Motor neuron (in vitro differentiated cells): ENCODE data around the gene ACADL. TPM values are rescaled to one million over a fixed set of nuclear protein-coding genes. Genes with fewer than 3 reads are reported as not detected.

ENCODE experiments used
- ATAC-seq, 8 experiments: fragments of 200-7000 bp; cut with Tn5 transposase; replicated peaks in 6 of 8; 2 replicates each; pipeline ENCODE4 v1.8.0; 2021; ENCODE audit warnings: mild to moderate bottlenecking in 8 of 8, moderate library complexity in 8 of 8
- H3K27ac ChIP-seq, 2 donors: fragments of 250-450 bp; sonication (Bioruptor Pico); 2 replicates each; pipeline ENCODE4 v1.9.0; 2021; ENCODE audit warnings: antibody characterized with exemption in 2 of 2, mild to moderate bottlenecking in 2 of 2, moderate library complexity in 1 of 2
- H3K4me1 ChIP-seq, 2 donors: fragments of 250-450 bp; sonication (Bioruptor Pico); replicated peaks in 1 of 2; 2 replicates each; pipeline ENCODE4 v1.6.1; 2021; ENCODE audit warnings: antibody characterized with exemption in 2 of 2, mild to moderate bottlenecking in 2 of 2, moderate library complexity in 1 of 2
- H3K4me3 ChIP-seq, 5 donors: fragments of 250-450 bp; sonication (Bioruptor Pico); 2 replicates each; pipeline ENCODE4 v1.9.0; 2021; ENCODE audit warnings: antibody characterized with exemption in 5 of 5, mild to moderate bottlenecking in 5 of 5, moderate library complexity in 4 of 5
- WGBS, 10 experiments: fragments of 450-650 bp; shearing (Covaris generic); methylation state at CpG; one replicate each; pipeline ENCODE4 v1.0.0; 2022; 5-methylcytosine and 5-hydroxymethylcytosine counted together
- in situ Hi-C, 9 experiments: fragments of 400-800 bp; cut with MboI; loops; one replicate each; pipeline ENCODE4 v1.15.0; 2021; ENCODE audit warnings: low sequenced_read_pairs in 9 of 9, low pct_unique_long_range_greater_than_20kb in 2 of 9; ENCODE audit not compliant: unreplicated experiment in 9 of 9
- total RNA-seq, 8 experiments: library from RNA; unstranded; fragments of 300-600 nt; gene quantifications; 2 replicates each; pipeline versions ENCODE4 v1.2.3 to v1.2.4, GENCODE V29; 2022

Gene ACADL
- 1 to 10 TPM in 1 of 8 experiments, under 1 TPM in 5, not detected in 2; 0.08 to 1.4 (median 0.41) TPM for total RNA-seq

GRCh38 chr2:210224941-210225672, at the start of gene ACADL:
Gene ACADL (minus strand): TSS chr2:210225447. CDS start chr2:210225263, 184 bp downstream.
- ATAC-seq: peak; percentile 94 to 98 (median 96)
- 0 to 3% (median 1%) methylated on average over 1 to 13 of the region's 69 CpGs; no CpG with 5 or more reads in 2 of the 10 experiments for WGBS, 10 experiments
- in situ Hi-C loops: loop anchor here in 3 of 9 experiments (25.0 kb wide), 4 partner anchors 187 to 1838 kb away; partner anchors contain the start of gene PTH2R (in 1 of the 3)
- Histone ChIP-seq H3K4me3 (peak within 1 kb of the TSS; percentile 46 to 74 (median 58)), H3K4me1 (no peaks in the 10 kb centered on the region), H3K27ac (no peak within 1 kb of the TSS)

- no peak overlapping the region for H3K4me3 ChIP-seq
- ATAC-seq: no peak
- no peak overlapping the region for H3K27ac ChIP-seq
- H3K4me1 ChIP-seq: no peaks in the 10 kb centered on the region
- in situ Hi-C loops: no loop called here
Measured at GRCh38 chr2:210271300-210271699, 46.1 kb upstream of the ACADL start.

DNA sequence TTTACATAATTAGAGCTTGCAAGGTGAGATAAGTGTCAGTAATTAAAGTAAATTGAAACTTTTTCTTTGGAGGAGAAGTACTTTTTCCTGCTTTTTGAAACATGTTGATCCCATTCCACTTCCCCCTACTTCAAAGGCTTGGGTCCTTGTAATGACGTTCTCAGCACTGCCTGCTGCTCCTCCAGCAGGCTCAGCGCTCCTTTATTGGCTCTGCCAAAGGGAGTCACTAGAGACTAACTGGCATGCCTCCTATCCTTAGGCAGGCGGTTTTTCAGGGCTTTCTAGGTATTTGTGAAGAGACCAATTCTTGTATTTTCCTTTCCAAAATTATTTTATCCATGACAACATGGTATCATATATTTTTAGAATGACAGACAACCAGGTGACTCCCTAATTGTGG, 43.9 kb upstream of the ACADL start:
- H3K4me1 ChIP-seq: no peaks in the 10 kb centered on the region
- no peak overlapping the region for H3K4me3 ChIP-seq
- in situ Hi-C loops: no loop called here
- ATAC-seq: no peak
- WGBS, 10 experiments: 0 to 100% (median 44%) methylated on average over 1 to 3 of the region's 3 CpGs; no CpG with 5 or more reads in 3 of the 10 experiments
- H3K27ac ChIP-seq: no peak overlapping the region

DNA sequence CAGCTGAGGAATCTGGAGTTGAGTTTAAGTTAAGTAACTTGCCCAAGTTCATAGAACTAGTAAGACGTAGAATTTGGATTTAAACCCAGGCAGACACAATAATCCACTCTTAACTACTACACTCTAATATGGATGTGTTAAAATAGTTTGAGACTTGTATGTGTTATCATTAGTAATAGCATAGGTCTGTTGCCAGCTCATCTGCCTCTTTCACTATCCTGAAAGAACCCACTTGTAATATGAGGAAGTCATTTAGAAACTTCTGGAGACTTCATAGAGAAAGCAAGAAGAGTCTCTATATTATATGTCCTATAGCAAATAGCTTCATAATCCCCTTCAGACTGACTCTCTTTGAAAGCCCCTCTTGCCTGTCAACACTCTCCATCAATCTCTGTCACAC, 43.0 kb upstream of the ACADL start:
- in situ Hi-C loops: no loop called here
- no peaks in the 10 kb centered on the region for H3K4me1 ChIP-seq
- ATAC-seq: no peak
- H3K4me3 ChIP-seq: no peak overlapping the region
- 13 to 100% (median 54%) methylated on average over 1 of the region's 1 CpG; no CpG with 5 or more reads in 4 of the 10 experiments for WGBS, 10 experiments
- no peak overlapping the region for H3K27ac ChIP-seq

- 0 to 100% (median 47%) methylated on average over 1 of the region's 1 CpG; no CpG with 5 or more reads in 2 of the 10 experiments for WGBS, 10 experiments
- in situ Hi-C loops: no loop called here
- Histone ChIP-seq H3K27ac (no peak overlapping the region), H3K4me3 (no peak overlapping the region), H3K4me1 (no peaks in the 10 kb centered on the region)
- no peak for ATAC-seq
Measured at GRCh38 chr2:210267698-210268097, 42.5 kb upstream of the ACADL start.

- in situ Hi-C loops: no loop called here
- H3K4me1 ChIP-seq: no peaks in the 10 kb centered on the region
- WGBS, 10 experiments: 0 to 100% (median 60%) methylated on average over 1 of the region's 1 CpG; no CpG with 5 or more reads in 3 of the 10 experiments
- no peak overlapping the region for H3K4me3 ChIP-seq
- ATAC-seq: no peak
- H3K27ac ChIP-seq: no peak overlapping the region
Measured at GRCh38 chr2:210264282-210264681, 39.0 kb upstream of the ACADL start.

- in situ Hi-C loops: no loop called here
- H3K4me1 ChIP-seq: no peaks in the 10 kb centered on the region
- 70 to 100% methylated on average over 1 to 2 of the region's 2 CpGs; no CpG with 5 or more reads in 8 of the 10 experiments for WGBS, 10 experiments
- ATAC-seq: no peak
- no peak overlapping the region for H3K4me3 ChIP-seq
- H3K27ac ChIP-seq: no peak overlapping the region
Measured at GRCh38 chr2:210263841-210264240, 38.6 kb upstream of the ACADL start.

DNA sequence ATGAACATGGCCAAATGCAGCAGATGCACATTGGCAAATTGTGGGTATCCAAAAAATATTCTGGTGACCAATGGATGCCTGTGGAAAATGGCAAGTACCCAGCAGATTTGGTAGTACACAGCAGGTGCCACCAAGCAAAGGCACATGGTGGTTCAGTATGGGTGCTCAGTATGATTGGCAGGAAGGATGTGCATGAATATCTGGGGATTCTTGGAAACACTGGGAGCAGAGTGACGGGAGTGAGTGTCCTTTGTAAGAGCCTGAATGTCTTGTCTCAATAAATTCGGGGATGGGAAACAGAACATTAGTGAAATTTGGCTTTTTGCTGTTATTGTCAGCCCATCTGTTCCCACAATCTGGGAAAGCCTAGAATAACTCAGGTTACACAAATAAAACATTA, 36.8 kb upstream of the ACADL start:
- in situ Hi-C loops: no loop called here
- Histone ChIP-seq H3K27ac (no peak overlapping the region), H3K4me3 (no peak overlapping the region), H3K4me1 (no peaks in the 10 kb centered on the region)
- WGBS, 10 experiments: 0 to 85% (median 59%) methylated on average over 1 to 2 of the region's 2 CpGs
- no peak for ATAC-seq

DNA sequence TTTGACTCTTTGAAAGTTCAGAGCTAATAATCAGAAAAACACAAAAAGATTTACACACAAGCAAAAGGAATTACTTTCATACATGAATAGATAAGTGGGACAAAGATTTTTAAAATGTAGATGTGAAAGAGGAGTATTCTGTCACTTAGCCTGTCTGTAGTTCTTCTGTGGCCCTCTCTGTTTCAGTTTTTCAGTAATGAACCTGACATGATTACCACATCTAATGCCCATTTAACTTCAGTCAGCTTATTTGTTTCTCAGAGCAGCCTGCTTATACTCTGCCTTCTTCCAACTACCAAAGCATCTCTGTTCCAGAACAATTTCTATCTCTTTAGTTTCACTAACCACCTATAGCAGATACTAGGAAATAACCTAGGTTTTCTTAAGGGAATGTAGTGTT, 34.4 kb upstream of the ACADL start:
- ATAC-seq: no peak
- Histone ChIP-seq H3K4me1 (no peaks in the 10 kb centered on the region), H3K4me3 (no peak overlapping the region), H3K27ac (no peak overlapping the region)
- in situ Hi-C loops: no loop called here

- no peak overlapping the region for H3K4me3 ChIP-seq
- H3K27ac ChIP-seq: no peak overlapping the region
- 25 to 95% (median 80%) methylated on average over 1 to 6 of the region's 7 CpGs for WGBS, 10 experiments
- ATAC-seq: no peak
- in situ Hi-C loops: no loop called here
- H3K4me1 ChIP-seq: no peaks in the 10 kb centered on the region
Measured at GRCh38 chr2:210252699-210253606, 27.7 kb upstream of the ACADL start.

- no peak overlapping the region for H3K27ac ChIP-seq
- peak in 3 of 8 experiments; percentile 55 to 94 (median 91) for ATAC-seq
- no peak overlapping the region for H3K4me3 ChIP-seq
- no peaks in the 10 kb centered on the region for H3K4me1 ChIP-seq
- in situ Hi-C loops: no loop called here
- 0 to 60% (median 13%) methylated on average over 1 of the region's 1 CpG; no CpG with 5 or more reads in 4 of the 10 experiments for WGBS, 10 experiments
Measured at GRCh38 chr2:210250622-210251021, 25.4 kb upstream of the ACADL start.

- no peak overlapping the region for H3K4me3 ChIP-seq
- in situ Hi-C loops: loop anchor here in 1 of 9 experiments (25.0 kb wide), 1 partner anchor 179 kb away; no protein-coding TSS in a partner anchor
- WGBS, 10 experiments: 0 to 75% (median 42%) methylated on average over 1 to 3 of the region's 3 CpGs; no CpG with 5 or more reads in 5 of the 10 experiments
- no peaks in the 10 kb centered on the region for H3K4me1 ChIP-seq
- H3K27ac ChIP-seq: no peak overlapping the region
- no peak for ATAC-seq
Measured at GRCh38 chr2:210233487-210233886, 8.2 kb upstream of the ACADL start.

DNA sequence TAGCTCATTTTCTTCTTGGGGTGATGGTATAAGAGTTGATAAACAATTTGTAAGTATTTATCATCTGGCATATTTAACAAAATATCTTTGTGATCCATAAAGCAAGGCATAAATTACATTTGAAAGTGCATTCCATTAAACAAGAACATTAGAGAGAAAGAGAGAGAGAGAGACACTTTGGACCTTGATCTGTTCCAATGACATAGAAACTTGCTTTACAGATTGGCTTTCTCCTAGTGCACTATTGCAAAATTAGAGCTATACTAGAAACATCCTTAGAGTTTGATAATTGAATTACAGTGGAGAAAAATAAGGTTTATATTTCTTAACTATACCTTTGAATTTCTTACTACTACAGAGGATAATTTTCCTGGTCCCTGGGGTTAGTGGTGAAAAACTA, 5.7 kb upstream of the ACADL start:
- no peak overlapping the region for H3K4me3 ChIP-seq
- no peak overlapping the region for H3K27ac ChIP-seq
- in situ Hi-C loops: loop anchor here in 1 of 9 experiments (25.0 kb wide), 1 partner anchor 181 kb away; no protein-coding TSS in a partner anchor
- no peaks in the 10 kb centered on the region for H3K4me1 ChIP-seq
- no peak for ATAC-seq
